HFFc6 (cell line): ENCODE results near the gene ATP8A1. TPM values are rescaled to one million over a fixed set of nuclear protein-coding genes. Genes with fewer than 3 reads are reported as not detected.

ENCODE experiments used
- DNase-seq: peaks from one replicate; pipeline ENCODE4 v3.0.0-alpha.2; 2018
- H3K27ac Mint-ChIP-seq: 2 replicates; pipeline ENCODE4 v1.8.0; 2020; ENCODE audit warnings: mild to moderate bottlenecking, mixed read lengths
- H3K27me3 Mint-ChIP-seq: 2 replicates; pipeline ENCODE4 v1.8.0; 2021; ENCODE audit warnings: mild to moderate bottlenecking, moderate library complexity, mixed read lengths; ENCODE audit not compliant: insufficient read depth
- H3K36me3 Mint-ChIP-seq: 2 replicates; pipeline ENCODE4 v1.8.0; 2021; ENCODE audit warnings: low read depth, mixed read lengths
- H3K4me1 Mint-ChIP-seq: 2 replicates; pipeline ENCODE4 v1.8.0; 2020; ENCODE audit warnings: low read depth, mixed read lengths
- H3K4me3 Mint-ChIP-seq: 2 replicates; pipeline ENCODE4 v1.8.0; 2020; ENCODE audit warnings: mild to moderate bottlenecking, moderate library complexity, mixed read lengths
- H3K9me3 Mint-ChIP-seq: 2 replicates; pipeline ENCODE4 v1.8.0; 2020; ENCODE audit warnings: mild to moderate bottlenecking, mixed read lengths
- total RNA-seq, 6 experiments: library from RNA; stranded (reverse); fragmentation: NEBNext Ultra II Directional; extraction: Animal tissue kit (Norgen Biotek cat#: 25700); gene quantifications; 2 replicates in 1 of 6; 3 replicates in 5 of 6; pipeline ENCODE4 v1.2.3, GENCODE V29; 2021
- TF ChIP-seq, protein P1 (sequence below): fragments of 200-600 bp; sonication (generic); IDR thresholded peaks from 2 replicates; pipeline ENCODE4 v1.5.0; 2021; ENCODE audit warnings: antibody characterized with exemption, mild to moderate bottlenecking

The ATP8A1 gene
- total RNA-seq, 6 experiments from 2014 or later = 0.03 to 0.28 (median 0.11) TPM

DNA sequence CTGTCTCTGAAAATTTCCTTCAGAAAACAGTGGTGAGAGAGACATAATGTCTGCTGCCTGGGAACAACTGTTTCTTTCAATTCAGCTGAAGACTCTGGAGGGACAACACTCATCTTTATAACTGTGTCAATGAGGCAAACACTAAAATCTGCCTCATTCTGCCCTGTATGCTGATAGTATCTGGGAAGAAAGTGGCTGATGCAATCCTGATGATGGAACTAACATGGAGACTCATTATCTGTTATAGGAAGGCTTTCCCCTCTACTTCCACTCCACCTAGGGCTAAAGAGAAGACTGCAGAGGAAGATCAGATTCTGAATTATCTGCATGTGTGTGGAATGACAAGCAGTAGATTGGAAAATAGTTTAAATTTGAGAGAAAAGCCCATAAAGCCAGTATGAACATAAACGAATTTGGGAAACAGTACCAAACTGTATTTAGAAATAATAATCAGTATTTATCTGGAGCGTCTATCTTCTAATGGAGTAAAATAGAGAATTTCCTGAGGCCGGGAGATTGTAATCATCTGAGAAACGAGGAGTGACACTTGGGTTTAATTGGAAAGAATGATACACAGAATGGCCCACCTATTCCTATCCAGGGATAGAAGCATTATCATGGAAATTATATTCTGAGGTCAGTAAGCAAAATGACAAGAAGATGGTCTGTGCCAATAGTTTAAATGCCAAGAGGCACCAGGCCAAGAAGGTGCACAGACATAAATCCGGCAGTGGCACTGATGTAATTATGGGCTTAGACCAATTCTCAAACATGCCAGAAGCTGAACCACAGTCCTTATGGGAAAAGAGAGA lies 174.2 kb downstream of the ATP8A1 start:
- H3K36me3 Mint-ChIP-seq = no peaks in the 10 kb centered on the region
- H3K4me3 Mint-ChIP-seq = no peak overlapping the region
- no peak for DNase-seq
- H3K4me1 Mint-ChIP-seq = no peaks in the 10 kb centered on the region
- H3K9me3 Mint-ChIP-seq = peaks cover 9% of the 10 kb centered on the region; the same call in 1 of the 2 replicates
- no peak overlapping the region for H3K27ac Mint-ChIP-seq
- TF ChIP-seq, protein P1, sequence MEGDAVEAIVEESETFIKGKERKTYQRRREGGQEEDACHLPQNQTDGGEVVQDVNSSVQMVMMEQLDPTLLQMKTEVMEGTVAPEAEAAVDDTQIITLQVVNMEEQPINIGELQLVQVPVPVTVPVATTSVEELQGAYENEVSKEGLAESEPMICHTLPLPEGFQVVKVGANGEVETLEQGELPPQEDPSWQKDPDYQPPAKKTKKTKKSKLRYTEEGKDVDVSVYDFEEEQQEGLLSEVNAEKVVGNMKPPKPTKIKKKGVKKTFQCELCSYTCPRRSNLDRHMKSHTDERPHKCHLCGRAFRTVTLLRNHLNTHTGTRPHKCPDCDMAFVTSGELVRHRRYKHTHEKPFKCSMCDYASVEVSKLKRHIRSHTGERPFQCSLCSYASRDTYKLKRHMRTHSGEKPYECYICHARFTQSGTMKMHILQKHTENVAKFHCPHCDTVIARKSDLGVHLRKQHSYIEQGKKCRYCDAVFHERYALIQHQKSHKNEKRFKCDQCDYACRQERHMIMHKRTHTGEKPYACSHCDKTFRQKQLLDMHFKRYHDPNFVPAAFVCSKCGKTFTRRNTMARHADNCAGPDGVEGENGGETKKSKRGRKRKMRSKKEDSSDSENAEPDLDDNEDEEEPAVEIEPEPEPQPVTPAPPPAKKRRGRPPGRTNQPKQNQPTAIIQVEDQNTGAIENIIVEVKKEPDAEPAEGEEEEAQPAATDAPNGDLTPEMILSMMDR = no peak
- no peaks in the 10 kb centered on the region for H3K27me3 Mint-ChIP-seq

DNA sequence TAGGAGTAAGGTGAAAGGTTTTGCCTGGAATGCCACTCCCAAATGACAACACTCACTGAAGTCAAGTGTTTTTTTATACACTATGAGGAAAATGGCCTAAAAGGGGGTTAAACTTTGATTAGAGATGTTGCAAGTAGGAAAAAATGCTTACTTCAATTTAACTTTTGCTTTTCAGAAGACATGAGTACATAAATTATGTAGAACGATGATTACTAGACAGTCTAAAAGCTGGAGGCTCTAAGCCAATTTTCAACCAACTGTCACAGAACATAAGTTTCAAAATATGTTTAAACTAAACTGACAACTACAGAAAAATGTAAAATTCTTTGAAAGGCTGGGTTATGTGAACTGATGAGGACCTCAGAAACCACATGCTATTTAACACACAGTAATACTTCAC lies 176.2 kb downstream of the ATP8A1 start:
- H3K9me3 Mint-ChIP-seq = peaks cover 9% of the 10 kb centered on the region; the same call in 1 of the 2 replicates
- no peak overlapping the region for H3K4me3 Mint-ChIP-seq
- no peak for DNase-seq
- TF ChIP-seq, protein P1 = no peak
- no peaks in the 10 kb centered on the region for H3K36me3 Mint-ChIP-seq
- no peak overlapping the region for H3K27ac Mint-ChIP-seq
- no peaks in the 10 kb centered on the region for H3K27me3 Mint-ChIP-seq
- no peaks in the 10 kb centered on the region for H3K4me1 Mint-ChIP-seq

DNA sequence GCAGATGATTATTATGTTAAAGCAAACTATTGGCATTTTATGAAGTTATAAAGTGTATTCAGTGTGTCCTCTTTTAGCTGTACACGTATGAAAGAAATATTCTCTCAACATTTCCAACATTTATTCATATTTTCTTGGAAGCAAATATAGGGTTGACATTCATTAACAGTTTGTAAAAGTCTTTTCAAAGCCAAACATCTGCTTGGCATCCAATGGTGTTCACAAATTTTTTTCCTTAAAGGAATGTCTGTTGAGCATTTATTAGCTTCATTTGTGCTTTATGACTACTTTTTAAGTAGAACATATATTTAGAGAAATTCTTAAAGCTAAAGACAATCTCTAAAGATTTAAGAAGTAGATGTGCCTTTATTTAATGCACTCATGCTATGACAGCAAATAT lies 176.6 kb downstream of the ATP8A1 start:
- no peak for DNase-seq
- H3K9me3 Mint-ChIP-seq = peaks cover 9% of the 10 kb centered on the region
- H3K4me3 Mint-ChIP-seq = no peak overlapping the region
- TF ChIP-seq, protein P1 = no peak
- H3K27me3 Mint-ChIP-seq = no peaks in the 10 kb centered on the region
- no peaks in the 10 kb centered on the region for H3K36me3 Mint-ChIP-seq
- H3K27ac Mint-ChIP-seq = no peak overlapping the region
- no peaks in the 10 kb centered on the region for H3K4me1 Mint-ChIP-seq

DNA sequence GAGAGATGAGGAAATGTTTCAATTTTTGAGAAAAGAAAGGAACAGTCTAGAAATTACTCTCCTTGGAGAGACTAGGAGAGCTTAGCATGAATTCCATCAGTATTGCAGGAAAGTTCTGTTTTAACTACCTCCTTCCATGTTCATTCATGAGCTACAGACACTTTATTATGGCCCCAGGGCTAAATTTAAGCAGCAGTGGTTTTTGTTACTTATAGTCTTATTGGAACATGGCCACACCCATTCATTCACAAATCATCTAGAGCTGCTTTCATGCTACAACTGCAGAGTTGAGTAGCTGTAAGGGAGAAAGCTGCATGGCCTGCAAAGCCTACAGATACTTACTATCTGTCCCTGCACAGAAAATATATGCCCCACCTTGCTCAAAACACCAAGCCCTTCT lies 178.0 kb downstream of the ATP8A1 start:
- Mint-ChIP-seq H3K36me3 (no peaks in the 10 kb centered on the region), H3K27me3 (no peaks in the 10 kb centered on the region), H3K4me3 (no peak overlapping the region), H3K27ac (no peak overlapping the region), H3K9me3 (peaks cover 22% of the 10 kb centered on the region), H3K4me1 (no peaks in the 10 kb centered on the region)
- no peak for DNase-seq
- TF ChIP-seq, protein P1 = no peak

DNA sequence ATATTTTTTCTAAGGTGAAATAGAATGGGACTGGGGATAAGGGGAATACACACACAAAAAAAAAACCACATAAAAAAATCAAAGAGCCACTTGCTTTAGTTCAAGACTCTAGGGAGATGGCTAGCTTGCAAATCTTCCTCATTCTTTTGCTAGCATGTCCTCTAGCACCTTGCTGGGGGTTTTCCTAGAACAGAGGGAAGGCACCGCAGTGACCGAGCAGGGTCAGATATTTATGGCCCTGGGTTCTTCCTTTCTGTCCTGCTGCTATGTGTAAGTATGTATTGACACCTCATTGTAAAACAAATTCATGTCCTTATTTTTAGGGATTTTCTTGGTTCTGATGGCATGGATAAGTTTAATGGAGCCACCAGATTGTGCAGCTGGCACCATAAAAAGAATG lies 178.4 kb downstream of the ATP8A1 start:
- H3K27ac Mint-ChIP-seq = no peak overlapping the region
- no peak for DNase-seq
- TF ChIP-seq, protein P1 = no peak
- no peak overlapping the region for H3K4me3 Mint-ChIP-seq
- H3K9me3 Mint-ChIP-seq = peaks cover 24% of the 10 kb centered on the region
- no peaks in the 10 kb centered on the region for H3K4me1 Mint-ChIP-seq
- no peaks in the 10 kb centered on the region for H3K36me3 Mint-ChIP-seq
- H3K27me3 Mint-ChIP-seq = no peaks in the 10 kb centered on the region
